Activated CD4-positive, alpha-beta T cell treated with anti-CD3 and anti-CD28 coated beads, Interleukin-10, Interleukin-2, amounts not matched to agents 100 ng/mL and 50 ng/mL, durations not matched to agents 16 hours and 8 hours (primary cell): ENCODE measurements around the gene CLEC2L.

Source experiments
- DNase-seq: peaks from one replicate; pipeline ENCODE4 v3.0.0-alpha.2; 2020

CLEC2L gene

GRCh38 chr7:139580435-139580834 lies 57.0 kb downstream of the CLEC2L start:
- DNase-seq, result no peak

- DNase-seq, result no peak
These were observed 58.7 kb downstream of the CLEC2L start for GRCh38 chr7:139582130-139582650.

GRCh38 chr7:139582671-139583155 lies 59.2 kb downstream of the CLEC2L start:
- DNase-seq, result no peak

- no peak for DNase-seq
These were observed 60.5 kb downstream of the CLEC2L start for GRCh38 chr7:139583826-139584553.

- DNase-seq, result no peak
These were observed 61.6 kb downstream of the CLEC2L start for GRCh38 chr7:139585042-139585441.

- DNase-seq, result no peak
These were observed 62.8 kb downstream of the CLEC2L start for GRCh38 chr7:139586286-139586685.

- DNase-seq, result no peak
These were observed 64.0 kb downstream of the CLEC2L start for GRCh38 chr7:139587535-139587934.

- no peak for DNase-seq
These were observed 65.1 kb downstream of the CLEC2L start for GRCh38 chr7:139588632-139589031.

- DNase-seq, result no peak
These were observed 66.0 kb downstream of the CLEC2L start for GRCh38 chr7:139589474-139589873.

GRCh38 chr7:139591550-139592195 lies 68.2 kb downstream of the CLEC2L start:
- DNase-seq, result no peak

- no peak for DNase-seq
These were observed 69.4 kb downstream of the CLEC2L start for GRCh38 chr7:139592801-139593461.

- DNase-seq, result no peak
These were observed 70.6 kb downstream of the CLEC2L start for GRCh38 chr7:139594090-139594489.
